IPS-18a (cell line): Measurements from ENCODE around the gene FASN.
A peak's percentile ranks its signal among the peaks of the same experiment; 100 is the strongest.
"Not testable (repeated sequence)": the region's sequence is repeated elsewhere in the genome, so short reads cannot be mapped to it uniquely, and the experiment has no call there.

Experiments used
- H3K27ac ChIP-seq: one replicate; pipeline ENCODE4 v1.5.1; 2013; ENCODE audit warnings: low read length
- H3K27me3 ChIP-seq: one replicate; pipeline ENCODE4 v1.6.1; 2013; ENCODE audit warnings: mild to moderate bottlenecking, low read length; ENCODE audit not compliant: control insufficient read depth, insufficient read depth
- H3K36me3 ChIP-seq: one replicate; pipeline ENCODE4 v1.6.1; 2013; ENCODE audit warnings: low read depth, low read length; ENCODE audit not compliant: control insufficient read depth
- H3K4me1 ChIP-seq: one replicate; pipeline ENCODE4 v1.6.1; 2013; ENCODE audit warnings: low read depth, low read length; ENCODE audit not compliant: control insufficient read depth
- H3K4me3 ChIP-seq: one replicate; pipeline ENCODE4 v1.5.1; 2013; ENCODE audit warnings: low read length
- H3K9ac ChIP-seq: one replicate; pipeline ENCODE4 v1.6.1; 2013; ENCODE audit warnings: mild to moderate bottlenecking, low read length, moderate library complexity
- H3K9me3 ChIP-seq: one replicate; pipeline ENCODE4 v1.6.1; 2013; ENCODE audit warnings: low read depth, low read length; ENCODE audit not compliant: control insufficient read depth

Gene FASN

GRCh38 chr17:82098169-82098938 lies at the start of gene FASN:
FASN (minus strand) TSS chr17:82098236; CDS start chr17:82096445, 1,791 bp downstream.
- H3K36me3 ChIP-seq: peaks cover 23% of the 10 kb centered on the region
- H3K4me1 ChIP-seq: peaks cover 19% of the 10 kb centered on the region

GRCh38 chr17:82146663-82147654 lies 48.9 kb upstream of the FASN start:
- Histone ChIP-seq H3K9me3 (no peaks in the 10 kb centered on the region), H3K27ac (no peak overlapping the region), H3K36me3 (no peaks in the 10 kb centered on the region), H3K9ac (no peak overlapping the region), H3K4me3 (no peak overlapping the region), H3K4me1 (no peaks in the 10 kb centered on the region), H3K27me3 (no peaks in the 10 kb centered on the region)

More at GRCh38 chr17:82098169-82098938, at the start of gene FASN:
- peak within 1 kb of the TSS; percentile 80 for H3K27ac ChIP-seq
- H3K9ac ChIP-seq: peak within 1 kb of the TSS; percentile 90
- peak within 1 kb of the TSS; percentile 75 for H3K4me3 ChIP-seq
- no peaks in the 10 kb centered on the region for H3K9me3 ChIP-seq
- H3K27me3 ChIP-seq: no peaks in the 10 kb centered on the region

- no peaks in the 10 kb centered on the region for H3K36me3 ChIP-seq
Measured at GRCh38 chr17:82145550-82146155, 47.6 kb upstream of the FASN start.

GRCh38 chr17:82143333-82143732 lies 45.3 kb upstream of the FASN start:
- no peak overlapping the region for H3K27ac ChIP-seq
- no peak overlapping the region for H3K9ac ChIP-seq
- no peaks in the 10 kb centered on the region for H3K9me3 ChIP-seq
- no peaks in the 10 kb centered on the region for H3K4me1 ChIP-seq
- H3K27me3 ChIP-seq: no peaks in the 10 kb centered on the region
- H3K36me3 ChIP-seq: no peaks in the 10 kb centered on the region
- no peak overlapping the region for H3K4me3 ChIP-seq

More at GRCh38 chr17:82145550-82146155, 47.6 kb upstream of the FASN start:
- Histone ChIP-seq H3K9me3 (no peaks in the 10 kb centered on the region), H3K4me3 (no peak overlapping the region), H3K27me3 (no peaks in the 10 kb centered on the region), H3K27ac (no peak overlapping the region), H3K9ac (no peak overlapping the region), H3K4me1 (no peaks in the 10 kb centered on the region)

DNA sequence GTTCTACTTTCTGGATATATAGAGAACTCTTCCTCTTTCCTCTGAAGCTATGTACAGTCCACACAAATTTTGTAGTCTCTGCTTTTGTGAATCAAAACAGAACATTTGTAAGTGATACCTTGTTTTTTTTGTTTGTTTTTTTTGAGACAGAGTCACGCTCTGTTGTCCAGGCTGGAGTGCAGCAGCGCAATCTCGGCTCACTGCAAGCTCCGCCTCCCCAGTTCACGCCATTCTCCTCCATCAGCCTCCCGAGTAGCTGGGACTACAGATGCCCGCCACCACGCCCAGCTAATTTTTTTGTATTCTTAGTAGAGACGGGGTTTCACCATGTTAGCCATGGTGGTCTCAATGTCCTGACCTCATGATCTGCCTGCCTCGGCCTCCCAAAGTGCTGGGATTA lies 41.9 kb upstream of the FASN start:
- H3K27ac ChIP-seq, H3K9ac ChIP-seq, H3K9me3 ChIP-seq, H3K27me3 ChIP-seq, H3K4me1 ChIP-seq, H3K36me3 ChIP-seq, H3K4me3 ChIP-seq: not testable (repeated sequence)

- H3K4me1 ChIP-seq: no peaks in the 10 kb centered on the region
- no peak overlapping the region for H3K27ac ChIP-seq
- H3K4me3 ChIP-seq: no peak overlapping the region
- no peak overlapping the region for H3K9ac ChIP-seq
- no peaks in the 10 kb centered on the region for H3K27me3 ChIP-seq
- no peaks in the 10 kb centered on the region for H3K36me3 ChIP-seq
- no peaks in the 10 kb centered on the region for H3K9me3 ChIP-seq
Measured at GRCh38 chr17:82138511-82138992, 40.5 kb upstream of the FASN start.

GRCh38 chr17:82134101-82134500 lies 36.1 kb upstream of the FASN start:
- Histone ChIP-seq H3K36me3 (no peaks in the 10 kb centered on the region), H3K4me3 (no peak overlapping the region), H3K9me3 (no peaks in the 10 kb centered on the region), H3K27me3 (no peaks in the 10 kb centered on the region), H3K9ac (no peak overlapping the region), H3K27ac (no peak overlapping the region), H3K4me1 (no peaks in the 10 kb centered on the region)

- H3K27ac ChIP-seq, H3K27me3 ChIP-seq, H3K36me3 ChIP-seq, H3K4me3 ChIP-seq, H3K4me1 ChIP-seq, H3K9ac ChIP-seq, H3K9me3 ChIP-seq: not testable (repeated sequence)
Measured at GRCh38 chr17:82133166-82133953, 35.3 kb upstream of the FASN start.

- Histone ChIP-seq H3K9ac (no peak overlapping the region), H3K9me3 (no peaks in the 10 kb centered on the region), H3K36me3 (no peaks in the 10 kb centered on the region), H3K27ac (no peak overlapping the region), H3K4me3 (no peak overlapping the region), H3K27me3 (no peaks in the 10 kb centered on the region), H3K4me1 (no peaks in the 10 kb centered on the region)
Measured at GRCh38 chr17:82129095-82129494, 31.1 kb upstream of the FASN start.

DNA sequence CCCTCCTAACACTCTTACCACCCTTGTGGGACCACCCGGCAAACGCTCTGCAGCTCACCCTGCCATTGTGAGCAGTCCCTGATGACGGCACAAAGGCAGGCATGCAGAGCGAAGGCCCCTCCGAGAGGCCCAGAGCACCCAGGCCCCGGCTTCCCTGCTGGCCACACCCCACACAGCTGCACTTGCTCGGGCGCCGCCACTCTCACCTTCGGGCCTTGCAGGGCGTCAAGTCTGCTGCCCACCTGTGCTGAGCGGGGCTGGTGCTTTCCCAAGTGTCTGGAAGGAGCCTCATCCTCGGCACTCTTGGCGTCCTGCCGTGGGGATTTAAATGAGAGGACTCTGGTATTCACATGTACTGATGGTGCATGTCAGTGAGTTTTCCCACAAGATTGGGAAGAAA lies 30.3 kb upstream of the FASN start:
- Histone ChIP-seq H3K27me3 (no peaks in the 10 kb centered on the region), H3K9ac (no peak overlapping the region), H3K27ac (no peak overlapping the region), H3K36me3 (no peaks in the 10 kb centered on the region), H3K4me1 (no peaks in the 10 kb centered on the region), H3K9me3 (no peaks in the 10 kb centered on the region), H3K4me3 (no peak overlapping the region)

DNA sequence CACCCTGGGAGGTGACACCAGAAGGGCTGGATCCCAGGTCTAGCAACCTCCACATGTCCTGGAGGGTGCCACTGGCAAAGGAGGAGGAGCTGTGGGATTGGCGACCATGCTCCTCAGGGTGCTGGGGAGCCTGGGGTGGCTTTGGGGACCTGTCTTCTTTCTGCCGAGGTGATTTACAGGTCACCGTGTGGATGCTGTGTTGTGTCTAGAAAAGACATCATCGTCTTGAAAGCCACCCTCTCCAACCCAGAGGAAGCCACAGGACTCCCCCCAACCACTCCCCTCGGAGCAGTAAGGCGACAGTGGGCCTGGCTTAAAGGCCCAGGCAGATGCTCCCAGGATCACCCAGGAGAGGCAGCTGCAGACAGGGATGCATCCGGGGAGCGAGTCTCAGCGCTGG lies 29.7 kb upstream of the FASN start:
- no peaks in the 10 kb centered on the region for H3K27me3 ChIP-seq
- H3K9ac ChIP-seq: no peak overlapping the region
- no peaks in the 10 kb centered on the region for H3K4me1 ChIP-seq
- H3K36me3 ChIP-seq: no peaks in the 10 kb centered on the region
- H3K9me3 ChIP-seq: no peaks in the 10 kb centered on the region
- no peak overlapping the region for H3K27ac ChIP-seq
- no peak overlapping the region for H3K4me3 ChIP-seq
